ENCODE measurements around the gene VARS2.
"Not testable (repeated sequence)": the region's sequence is repeated elsewhere in the genome, so short reads cannot be mapped to it uniquely, and the experiment has no call there.

The VARS2 gene

DNA sequence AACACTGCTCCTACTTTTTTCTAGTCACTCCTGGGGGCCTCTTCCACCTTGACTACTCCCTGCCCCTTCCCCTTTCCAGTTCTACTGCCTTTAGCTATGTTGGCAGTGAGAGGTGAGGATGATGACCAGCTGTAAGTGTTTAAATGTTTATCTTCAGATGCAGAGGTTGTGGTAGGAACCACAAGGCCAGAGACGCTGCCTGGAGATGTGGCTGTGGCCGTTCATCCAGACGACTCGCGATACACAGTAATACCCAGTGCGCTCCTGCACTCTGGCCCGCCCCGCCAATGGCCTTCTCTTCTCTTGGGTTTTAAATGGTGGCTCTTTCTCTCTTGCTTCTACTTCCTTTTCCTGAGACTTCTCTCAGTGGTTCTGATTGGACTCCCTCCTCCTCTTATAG is 4.6 kb downstream of the VARS2 start:
- H3K79me2 ChIP-seq (ENCODE audit: insufficient read depth, low read length): peaks cover 13% of the 10 kb centered on the region; the same call in 1 of the 2 replicates
- H3K4me1 ChIP-seq (ENCODE audit: insufficient read depth, low read length, poor library complexity, severe bottlenecking): peaks cover 28% of the 10 kb centered on the region
- H3K9me2 ChIP-seq (replicated peaks; ENCODE audit: low read depth, low read length): no peaks in the 10 kb centered on the region
- TF ChIP-seq CTCF (conservative IDR thresholded peaks at IDR 0.05; ENCODE audit: low read length): no peak
- no peak for TF ChIP-seq EZH2phosphoT487 (IDR thresholded peaks at IDR 0.05; ENCODE audit: borderline replicate concordance)
- H3K4me3 ChIP-seq (ENCODE audit: low read length, poor library complexity, severe bottlenecking): peak overlapping the region; percentile 7
- peaks cover 23% of the 10 kb centered on the region; the same call in 1 of the 2 replicates for H3K36me3 ChIP-seq (ENCODE audit: insufficient read depth, low read length)
- H3F3A ChIP-seq (ENCODE audit: low read depth): no peaks in the 10 kb centered on the region
- H3K4me2 ChIP-seq (ENCODE audit: low read depth, low read length, poor library complexity, severe bottlenecking): peak overlapping the region; percentile 47
- no peaks in the 10 kb centered on the region for H3K27me3 ChIP-seq (ENCODE audit: insufficient read depth, low read length, poor library complexity, severe bottlenecking)
- H4K20me1 ChIP-seq (ENCODE audit: insufficient read depth, low read length, poor library complexity, severe bottlenecking): no peaks in the 10 kb centered on the region
- H3K9ac ChIP-seq (ENCODE audit: low read depth, low read length, poor library complexity, severe bottlenecking): peak overlapping the region; percentile 15
- H3K9me3 ChIP-seq (ENCODE audit: insufficient read depth, low read depth, low read length): no peaks in the 10 kb centered on the region
- no peak overlapping the region for H2AFZ ChIP-seq (ENCODE audit: low read length)

- no peak for TF ChIP-seq CTCF (conservative IDR thresholded peaks at IDR 0.05; ENCODE audit: low read length)
- no peak for TF ChIP-seq EZH2phosphoT487 (IDR thresholded peaks at IDR 0.05; ENCODE audit: borderline replicate concordance)
- H3K9ac ChIP-seq (ENCODE audit: low read depth, low read length, poor library complexity, severe bottlenecking): no peak overlapping the region
- H3K9me2 ChIP-seq (replicated peaks; ENCODE audit: low read depth, low read length): no peaks in the 10 kb centered on the region
Measured at GRCh38 chr6:30922447-30922852, 8.4 kb downstream of the VARS2 start.

DNA sequence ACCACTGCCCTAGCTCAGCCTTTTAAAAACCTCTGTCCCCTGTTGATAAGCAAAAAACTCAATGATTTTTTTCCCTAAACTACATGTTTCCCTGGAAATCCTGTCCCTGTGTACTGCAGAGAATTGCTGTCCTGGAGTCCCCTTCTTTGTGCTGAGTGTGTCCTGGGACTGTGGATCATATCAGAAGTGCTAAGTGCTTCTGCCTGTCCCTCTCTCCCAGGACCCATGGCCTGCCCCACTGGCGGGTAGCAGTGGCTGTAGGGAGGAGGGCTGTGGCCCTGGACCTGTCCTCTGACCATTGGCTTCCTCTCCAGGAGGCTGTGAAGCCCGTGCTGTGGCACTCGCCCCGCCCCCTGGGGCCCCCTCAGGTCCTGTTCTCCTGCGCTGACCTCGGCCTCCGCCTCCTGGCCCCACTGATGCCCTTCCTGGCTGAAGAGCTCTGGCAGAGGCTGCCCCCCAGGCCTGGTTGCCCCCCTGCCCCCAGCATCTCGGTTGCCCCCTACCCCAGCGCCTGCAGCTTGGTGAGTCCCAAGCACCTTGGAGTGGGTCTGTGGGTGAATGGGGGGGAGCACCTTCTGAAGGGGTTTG is 10.1 kb downstream of the VARS2 start:
- not testable (repeated sequence) for H3K79me2 ChIP-seq (ENCODE audit: insufficient read depth, low read length); H2AFZ ChIP-seq (ENCODE audit: low read length); H3K4me1 ChIP-seq (ENCODE audit: insufficient read depth, low read length, poor library complexity, severe bottlenecking); H4K20me1 ChIP-seq (ENCODE audit: insufficient read depth, low read length, poor library complexity, severe bottlenecking); H3F3A ChIP-seq (ENCODE audit: low read depth); H3K4me3 ChIP-seq (ENCODE audit: low read length, poor library complexity, severe bottlenecking); H3K9me2 ChIP-seq (replicated peaks; ENCODE audit: low read depth, low read length); H3K4me2 ChIP-seq (ENCODE audit: low read depth, low read length, poor library complexity, severe bottlenecking); H3K9ac ChIP-seq (ENCODE audit: low read depth, low read length, poor library complexity, severe bottlenecking); H3K27me3 ChIP-seq (ENCODE audit: insufficient read depth, low read length, poor library complexity, severe bottlenecking); H3K9me3 ChIP-seq (ENCODE audit: insufficient read depth, low read depth, low read length)
- H3K36me3 ChIP-seq (ENCODE audit: insufficient read depth, low read length): peaks cover 40% of the 10 kb centered on the region; the same call in 1 of the 2 replicates

More at GRCh38 chr6:30922447-30922852, 8.4 kb downstream of the VARS2 start:
- Histone ChIP-seq H3K27me3 (ENCODE audit: insufficient read depth, low read length, poor library complexity, severe bottlenecking) (no peaks in the 10 kb centered on the region), H2AFZ (ENCODE audit: low read length) (no peak overlapping the region), H3K4me1 (ENCODE audit: insufficient read depth, low read length, poor library complexity, severe bottlenecking) (peaks cover 7% of the 10 kb centered on the region), H3K36me3 (ENCODE audit: insufficient read depth, low read length) (peaks cover 40% of the 10 kb centered on the region; the same call in 1 of the 2 replicates), H4K20me1 (ENCODE audit: insufficient read depth, low read length, poor library complexity, severe bottlenecking) (no peaks in the 10 kb centered on the region), H3F3A (ENCODE audit: low read depth) (no peaks in the 10 kb centered on the region), H3K4me3 (ENCODE audit: low read length, poor library complexity, severe bottlenecking) (no peak overlapping the region), H3K9me3 (ENCODE audit: insufficient read depth, low read depth, low read length) (no peaks in the 10 kb centered on the region), H3K4me2 (ENCODE audit: low read depth, low read length, poor library complexity, severe bottlenecking) (no peak overlapping the region), H3K79me2 (ENCODE audit: insufficient read depth, low read length) (no peaks in the 10 kb centered on the region)

DNA sequence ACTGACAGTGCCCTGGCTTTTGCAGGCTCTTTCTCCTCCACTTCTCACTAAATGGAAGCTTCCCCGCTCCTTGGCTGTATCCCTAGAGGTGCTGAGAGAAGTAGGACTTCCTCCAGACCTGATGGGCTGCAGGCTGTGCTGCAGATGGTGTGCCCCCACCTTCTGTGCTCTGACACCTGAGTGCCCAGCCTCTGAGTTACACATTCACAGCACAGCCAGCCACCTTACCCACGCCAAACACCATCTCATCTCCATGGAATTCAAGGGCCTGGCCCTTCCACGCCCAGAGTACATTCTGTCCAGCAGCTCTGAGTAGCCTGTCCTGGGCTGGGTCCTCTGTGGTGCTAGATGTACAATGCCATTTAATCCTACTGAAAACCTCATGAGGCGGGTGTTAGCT is 12.6 kb downstream of the VARS2 start:
- no peaks in the 10 kb centered on the region for H4K20me1 ChIP-seq (ENCODE audit: insufficient read depth, low read length, poor library complexity, severe bottlenecking)
- no peak overlapping the region for H2AFZ ChIP-seq (ENCODE audit: low read length)
- H3K9me3 ChIP-seq (ENCODE audit: insufficient read depth, low read depth, low read length): 0 out of 2 replicates have a peak, but pooled peaks cover 4% of the 10 kb centered on the region
- H3K4me2 ChIP-seq (ENCODE audit: low read depth, low read length, poor library complexity, severe bottlenecking): no peak overlapping the region
- H3K9ac ChIP-seq (ENCODE audit: low read depth, low read length, poor library complexity, severe bottlenecking): no peak overlapping the region
- H3K36me3 ChIP-seq (ENCODE audit: insufficient read depth, low read length): peaks cover 30% of the 10 kb centered on the region; the same call in 1 of the 2 replicates
- no peak for TF ChIP-seq CTCF (conservative IDR thresholded peaks at IDR 0.05; ENCODE audit: low read length)
- no peak for TF ChIP-seq EZH2phosphoT487 (IDR thresholded peaks at IDR 0.05; ENCODE audit: borderline replicate concordance)
- no peaks in the 10 kb centered on the region for H3K9me2 ChIP-seq (replicated peaks; ENCODE audit: low read depth, low read length)
- no peaks in the 10 kb centered on the region for H3K79me2 ChIP-seq (ENCODE audit: insufficient read depth, low read length)
- no peaks in the 10 kb centered on the region for H3F3A ChIP-seq (ENCODE audit: low read depth)
- H3K4me3 ChIP-seq (ENCODE audit: low read length, poor library complexity, severe bottlenecking): no peak overlapping the region
- H3K4me1 ChIP-seq (ENCODE audit: insufficient read depth, low read length, poor library complexity, severe bottlenecking): no peaks in the 10 kb centered on the region
- no peaks in the 10 kb centered on the region for H3K27me3 ChIP-seq (ENCODE audit: insufficient read depth, low read length, poor library complexity, severe bottlenecking)

- H3K9ac ChIP-seq (ENCODE audit: low read depth, low read length, poor library complexity, severe bottlenecking); H3K9me3 ChIP-seq (ENCODE audit: insufficient read depth, low read depth, low read length); H3K79me2 ChIP-seq (ENCODE audit: insufficient read depth, low read length); H3K4me1 ChIP-seq (ENCODE audit: insufficient read depth, low read length, poor library complexity, severe bottlenecking); H2AFZ ChIP-seq (ENCODE audit: low read length); H4K20me1 ChIP-seq (ENCODE audit: insufficient read depth, low read length, poor library complexity, severe bottlenecking); H3K9me2 ChIP-seq (replicated peaks; ENCODE audit: low read depth, low read length); H3K4me3 ChIP-seq (ENCODE audit: low read length, poor library complexity, severe bottlenecking); H3K4me2 ChIP-seq (ENCODE audit: low read depth, low read length, poor library complexity, severe bottlenecking); H3F3A ChIP-seq (ENCODE audit: low read depth); H3K27me3 ChIP-seq (ENCODE audit: insufficient read depth, low read length, poor library complexity, severe bottlenecking): not testable (repeated sequence)
- peaks cover 30% of the 10 kb centered on the region; the same call in 1 of the 2 replicates for H3K36me3 ChIP-seq (ENCODE audit: insufficient read depth, low read length)
Measured at GRCh38 chr6:30927080-30927479, 13.0 kb downstream of the VARS2 start.

Measured in Loucy (cell line).